NCI-H187 treated with DMSO at 0.1 percent for 48 hours (cell line): ENCODE measurements around the gene WDR86.

Experiments used
- DNase-seq: peaks from one replicate; lab custom pipeline; 2025; lab: John Stamatoyannopoulos, UW

WDR86 gene

DNA sequence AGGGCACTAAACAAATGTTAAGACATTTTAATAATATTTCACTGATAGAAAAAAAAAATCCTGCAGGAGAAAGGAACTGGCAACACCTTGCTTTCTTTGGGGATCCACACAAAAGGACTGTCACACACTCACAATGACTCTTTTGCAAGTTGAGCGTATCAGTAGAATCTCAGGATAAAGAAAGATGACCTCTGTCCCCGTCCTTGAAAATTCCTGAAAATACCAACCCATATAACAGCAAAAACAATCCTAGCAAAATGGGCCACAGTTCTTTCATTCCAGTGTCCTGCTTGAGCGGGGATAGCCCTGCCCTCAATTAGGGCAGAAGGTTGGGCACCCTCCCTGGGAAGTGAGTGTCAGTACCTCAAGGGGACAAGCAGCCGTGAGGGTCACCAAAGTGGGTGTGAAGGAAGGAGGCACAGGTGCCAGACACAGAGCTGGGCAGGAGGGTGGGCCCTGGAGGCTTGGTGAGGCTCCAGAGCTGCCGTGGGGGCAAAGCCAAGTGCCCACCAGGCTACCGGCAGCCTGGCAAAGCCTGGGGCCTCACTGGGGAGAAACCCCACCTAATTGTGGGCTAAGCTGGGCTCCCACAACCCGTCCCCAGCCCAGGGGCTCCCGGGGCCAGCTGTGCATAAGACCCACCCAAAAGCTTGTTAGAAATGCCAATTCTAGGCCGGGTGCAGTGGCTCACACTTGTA, 2.8 kb downstream of the WDR86 start:
- no peak for DNase-seq

DNA sequence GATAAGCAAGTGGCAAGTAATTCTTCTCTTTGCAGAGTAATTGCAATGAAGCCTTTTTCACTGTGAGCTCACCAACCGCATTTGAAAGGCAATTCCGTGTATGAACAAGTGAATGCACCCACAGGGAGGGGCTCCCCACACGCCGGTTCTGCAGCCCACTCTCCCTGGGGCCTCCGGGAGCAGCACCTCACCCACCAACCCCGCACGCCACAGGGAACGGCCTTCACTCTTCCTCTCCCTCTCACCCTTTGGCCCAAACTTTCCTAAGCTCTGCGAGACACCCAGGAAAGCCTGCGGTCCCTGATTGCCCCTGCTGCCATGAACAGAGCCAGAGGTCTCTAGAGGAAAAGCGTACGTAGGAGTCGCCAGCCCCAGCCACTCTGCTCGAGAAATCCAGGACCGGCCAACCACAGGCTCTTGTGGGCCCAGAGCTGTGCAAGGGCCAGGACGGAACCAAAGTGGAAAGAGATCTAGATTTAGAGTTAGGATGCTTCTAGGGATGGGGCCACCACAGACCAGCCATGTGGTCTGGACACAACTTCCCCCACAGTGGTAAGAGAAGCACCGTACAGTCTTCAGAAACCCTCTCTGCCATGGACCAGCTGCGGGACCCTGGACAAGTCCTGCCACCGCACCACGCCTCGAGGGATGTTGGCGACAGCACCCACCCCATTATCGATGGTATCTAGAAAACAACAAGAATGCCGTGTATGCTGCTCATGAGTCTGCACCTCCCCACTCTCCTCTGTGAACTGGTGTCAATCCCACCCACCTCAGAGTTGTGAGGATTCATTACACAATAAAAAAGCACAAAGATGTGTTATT, 3.6 kb downstream of the WDR86 start:
- no peak for DNase-seq

DNA sequence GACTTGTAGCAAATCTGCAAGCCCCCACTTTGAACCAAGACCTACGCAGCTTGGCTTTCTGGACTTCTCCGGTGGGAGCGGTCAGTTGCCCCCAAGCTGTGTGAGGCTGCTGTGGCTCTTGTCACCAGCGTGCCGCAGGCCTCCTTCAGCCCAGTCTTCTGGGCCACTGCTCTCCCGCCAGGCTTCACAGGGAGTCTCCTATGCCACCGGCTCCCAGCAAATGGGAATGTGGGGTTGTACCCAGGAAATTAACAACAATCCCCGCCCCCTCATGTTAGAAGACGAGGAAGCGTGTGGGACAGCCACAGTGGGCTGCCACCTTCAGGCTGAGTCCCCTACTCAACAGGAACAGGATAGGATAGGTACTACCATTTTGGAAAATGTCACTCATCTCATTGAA, 4.2 kb downstream of the WDR86 start:
- DNase-seq, result no peak

DNA sequence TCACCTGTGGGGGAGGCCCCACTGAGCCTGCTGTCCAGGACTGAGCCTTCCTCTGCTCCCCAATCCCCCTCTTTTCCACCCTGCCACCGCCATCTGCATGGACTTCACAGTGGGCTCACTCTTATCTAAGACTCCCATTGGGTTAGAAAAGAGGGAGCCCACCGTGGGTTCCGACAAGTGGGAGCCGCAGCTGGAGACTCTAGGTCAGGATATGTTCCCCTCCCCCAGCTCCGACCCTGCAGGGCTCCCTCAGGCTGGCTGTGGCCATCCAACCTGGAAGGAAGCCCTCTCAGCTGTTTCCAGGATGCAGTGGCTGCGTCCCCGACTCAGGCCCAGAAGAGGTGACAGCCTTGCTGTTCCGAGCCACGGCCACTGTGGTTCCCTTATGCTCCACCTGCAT, 4.8 kb downstream of the WDR86 start:
- DNase-seq, result no peak

DNA sequence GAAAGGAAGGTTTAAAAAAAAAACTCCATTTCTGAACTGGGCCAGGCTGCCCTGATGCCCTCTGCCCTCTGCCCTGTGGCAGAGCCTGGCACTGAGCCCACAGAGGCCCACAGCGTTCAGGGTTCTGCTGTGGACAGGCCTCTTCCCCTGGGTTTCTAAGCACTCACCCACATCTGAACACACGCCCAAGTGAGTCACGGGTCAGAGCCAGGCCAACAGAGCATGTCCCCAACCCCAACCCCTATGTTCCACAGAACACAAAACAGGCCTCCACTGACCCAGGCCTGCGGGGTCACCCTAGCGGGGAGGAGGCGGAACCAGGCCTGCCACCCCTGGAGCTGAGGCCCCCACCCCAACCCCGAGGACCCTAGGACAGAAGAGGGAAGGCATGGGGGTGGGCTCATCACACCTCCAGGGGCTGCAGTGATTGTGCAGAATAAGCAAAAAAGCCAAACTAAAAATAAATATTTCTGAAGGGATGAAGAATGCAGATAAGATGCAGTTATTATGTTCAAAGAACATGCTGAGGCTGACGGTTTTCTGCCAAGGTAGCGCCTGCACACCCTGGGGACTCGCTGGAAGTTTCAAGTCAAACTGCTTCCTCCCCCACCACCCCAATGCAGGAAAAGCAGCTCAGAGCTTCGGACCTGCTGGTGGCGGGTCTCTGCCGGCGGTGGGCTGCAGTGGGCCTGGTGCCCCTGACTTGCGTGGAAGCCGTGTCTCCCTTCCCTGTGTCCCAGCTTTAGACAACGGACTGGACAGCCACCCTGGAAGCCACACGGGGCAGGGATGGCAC, 5.4 kb downstream of the WDR86 start:
- no peak for DNase-seq

DNA sequence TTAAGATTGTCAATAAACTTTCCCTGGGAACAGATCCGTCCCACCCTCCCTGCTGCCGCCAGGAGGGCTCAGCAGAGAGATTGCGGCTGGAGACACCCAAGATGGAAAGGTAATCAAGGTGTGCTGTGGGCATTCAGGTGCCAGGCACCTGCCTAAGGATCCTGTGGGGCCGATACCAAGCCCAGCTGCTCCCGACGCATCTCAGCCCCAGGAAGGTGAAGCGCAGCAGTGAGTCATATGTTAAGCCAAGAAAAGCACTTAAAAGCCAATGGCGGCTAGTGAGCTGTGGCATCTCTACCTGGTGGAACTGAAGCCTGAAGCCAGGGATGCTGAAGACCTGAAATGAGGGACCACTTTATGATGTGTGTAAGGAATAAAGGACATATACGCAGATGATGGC, 6.1 kb downstream of the WDR86 start:
- DNase-seq, result no peak

DNA sequence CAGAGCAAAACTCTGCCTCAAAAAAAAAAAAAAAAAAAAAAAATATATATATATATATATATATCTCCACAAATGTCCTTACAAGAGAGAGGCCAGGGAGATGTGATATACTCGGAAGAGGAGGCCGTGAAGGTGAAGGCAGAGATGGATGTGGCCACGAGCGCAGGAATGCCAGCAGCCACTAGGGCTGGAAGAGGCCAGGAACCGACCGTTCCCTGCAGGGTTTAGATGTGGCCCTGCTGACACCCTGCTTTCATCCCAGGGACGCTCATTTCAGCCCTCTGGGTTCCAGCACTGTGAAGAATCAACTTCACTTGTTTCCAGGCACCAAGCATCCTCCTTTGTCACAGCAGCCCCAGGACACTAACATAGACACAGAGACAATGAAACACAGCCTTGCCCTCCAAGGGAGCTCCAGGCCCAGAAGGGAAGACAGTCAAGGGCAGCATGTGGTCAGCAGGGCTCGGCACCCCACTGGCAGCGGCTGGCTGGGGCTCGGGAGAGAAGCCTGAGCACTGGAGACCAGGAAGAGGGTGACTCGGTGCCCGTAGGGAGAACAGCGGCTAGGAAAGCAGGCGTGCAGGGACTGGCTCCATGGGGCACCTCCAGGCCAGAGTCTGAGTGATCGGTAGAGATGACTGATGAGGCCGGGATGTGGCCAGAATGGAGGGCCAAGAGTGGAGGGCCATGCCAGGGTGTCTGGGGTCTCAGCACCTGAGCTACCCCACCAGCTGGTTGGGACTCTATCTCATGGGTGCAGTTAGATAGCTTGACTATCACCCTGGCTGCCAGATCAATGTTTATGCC, 7.6 kb downstream of the WDR86 start:
- DNase-seq, result no peak

DNA sequence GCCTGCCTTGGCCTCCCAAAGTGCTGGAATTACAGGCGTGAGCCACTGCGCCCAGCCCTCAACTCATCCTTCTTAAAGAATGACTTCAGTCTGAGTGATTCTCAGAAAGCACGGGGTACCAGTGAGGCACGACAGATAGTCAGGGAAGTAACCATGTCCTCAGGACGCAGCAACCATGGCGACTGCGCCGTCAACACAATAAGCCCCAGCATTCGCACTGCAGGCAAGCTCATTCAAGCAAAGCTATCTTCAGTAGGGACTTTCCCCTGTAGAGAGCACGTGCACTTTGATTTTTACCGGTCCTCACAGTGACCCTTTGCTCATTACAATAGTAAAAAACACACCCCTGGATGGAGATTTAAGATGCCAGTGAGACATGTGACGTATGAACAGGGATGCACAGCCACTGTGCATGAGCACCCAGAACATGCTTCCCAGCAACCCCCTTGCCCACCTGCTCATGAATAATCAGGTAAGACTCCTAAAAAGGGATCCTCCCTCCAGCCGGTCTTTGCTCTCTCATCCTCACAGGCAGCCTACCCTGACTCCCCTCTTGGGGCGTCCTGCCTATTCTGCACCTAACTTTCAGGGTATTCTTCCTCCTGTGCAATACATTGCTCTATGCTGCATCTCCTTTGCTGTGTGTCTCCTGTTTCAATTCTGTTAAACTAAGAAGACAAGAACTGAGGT, 9.1 kb downstream of the WDR86 start:
- no peak for DNase-seq

DNA sequence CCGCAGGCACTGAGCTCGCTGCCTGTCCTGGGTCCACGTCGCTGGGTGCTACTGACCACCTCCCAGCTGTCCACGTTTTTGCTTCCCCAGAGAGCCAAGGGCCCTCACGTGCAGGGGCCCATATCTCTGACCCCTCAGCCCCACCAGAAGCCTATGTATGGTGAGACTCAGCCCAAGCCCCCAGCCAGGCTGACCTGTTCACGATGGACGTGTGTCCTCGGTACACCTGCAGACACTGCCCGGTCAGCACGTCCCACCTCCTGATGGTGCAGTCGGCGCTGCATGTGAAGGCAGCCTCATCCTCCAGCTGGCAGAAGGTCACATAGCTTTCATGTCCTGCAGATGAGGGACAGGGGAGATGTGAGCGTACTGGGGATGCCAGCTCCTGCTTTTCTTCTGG, 9.9 kb downstream of the WDR86 start:
- DNase-seq, result no peak

DNA sequence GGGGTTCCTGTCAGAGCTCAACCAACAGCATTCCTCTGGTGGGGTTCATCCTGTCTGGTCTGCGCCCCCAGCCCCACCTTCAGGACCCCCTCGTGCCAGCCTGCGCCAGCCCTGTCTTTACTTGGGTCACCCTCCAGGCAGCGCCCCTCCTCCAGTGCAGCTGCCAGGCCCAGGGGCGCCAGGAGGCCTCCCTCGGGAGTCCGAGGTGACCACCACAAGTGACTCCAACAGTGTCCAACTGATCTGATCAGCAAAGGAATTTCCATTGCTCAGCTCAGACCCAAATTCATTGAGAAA, 10.6 kb downstream of the WDR86 start:
- no peak for DNase-seq

DNA sequence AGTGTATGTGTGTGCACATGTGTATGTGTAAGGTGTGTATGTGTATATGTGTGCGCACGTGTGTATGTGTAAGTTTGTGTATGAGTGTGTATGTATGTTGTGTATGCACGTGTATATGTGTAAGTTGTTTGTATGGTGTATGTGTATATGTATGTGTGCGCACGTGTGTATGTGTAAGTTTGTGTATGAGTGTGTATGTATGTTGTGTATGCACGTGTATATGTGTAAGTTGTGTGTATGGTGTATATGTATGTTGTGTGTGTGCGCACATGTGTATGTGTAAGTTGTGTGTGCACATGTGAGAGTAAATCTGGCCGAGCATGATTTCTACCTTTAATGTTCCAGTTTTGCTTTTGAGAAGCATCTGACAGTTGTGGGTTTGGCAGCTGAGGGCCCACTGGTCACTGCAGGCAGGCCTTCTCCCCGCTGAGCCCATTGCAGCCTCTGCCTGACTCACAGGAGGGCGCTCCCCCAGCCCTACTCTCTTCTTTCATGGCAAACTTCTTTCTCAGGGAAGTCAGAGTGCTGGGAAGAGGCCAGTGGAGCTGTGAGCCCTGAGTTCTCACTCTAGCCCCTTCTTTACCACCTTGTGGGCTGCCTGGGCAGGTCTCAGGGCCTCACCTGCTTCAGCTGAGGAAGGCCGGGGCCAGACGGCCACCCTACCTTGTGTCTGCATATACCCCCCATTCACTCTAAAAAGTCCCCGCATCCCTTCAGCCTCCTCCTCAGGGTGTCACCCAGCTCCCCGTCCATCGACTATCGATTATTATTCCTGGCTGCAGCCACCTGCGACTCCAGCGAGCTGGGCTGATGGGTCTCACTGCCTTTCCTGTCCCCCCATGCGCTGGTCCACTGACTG, 11.2 kb downstream of the WDR86 start:
- no peak for DNase-seq

DNA sequence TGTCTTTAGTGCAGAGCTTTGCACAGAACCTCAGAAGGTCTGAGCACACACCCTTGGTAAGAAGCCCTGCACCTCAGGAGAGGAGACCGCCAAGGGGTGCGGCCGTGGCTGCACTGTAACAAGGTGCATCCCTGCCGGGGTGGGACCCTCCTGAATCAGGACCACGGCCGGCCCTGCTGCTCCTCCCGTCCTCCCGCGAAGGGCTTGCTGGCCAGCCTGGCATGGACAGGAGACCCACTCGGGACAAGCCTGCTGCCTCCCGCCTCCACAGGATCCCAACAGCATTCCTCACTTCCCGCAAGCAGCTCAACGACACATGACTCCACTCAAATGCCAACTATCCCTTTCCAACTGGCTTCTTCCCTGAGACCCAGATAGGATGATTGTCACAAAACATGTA, 12.8 kb downstream of the WDR86 start:
- DNase-seq, result no peak

DNA sequence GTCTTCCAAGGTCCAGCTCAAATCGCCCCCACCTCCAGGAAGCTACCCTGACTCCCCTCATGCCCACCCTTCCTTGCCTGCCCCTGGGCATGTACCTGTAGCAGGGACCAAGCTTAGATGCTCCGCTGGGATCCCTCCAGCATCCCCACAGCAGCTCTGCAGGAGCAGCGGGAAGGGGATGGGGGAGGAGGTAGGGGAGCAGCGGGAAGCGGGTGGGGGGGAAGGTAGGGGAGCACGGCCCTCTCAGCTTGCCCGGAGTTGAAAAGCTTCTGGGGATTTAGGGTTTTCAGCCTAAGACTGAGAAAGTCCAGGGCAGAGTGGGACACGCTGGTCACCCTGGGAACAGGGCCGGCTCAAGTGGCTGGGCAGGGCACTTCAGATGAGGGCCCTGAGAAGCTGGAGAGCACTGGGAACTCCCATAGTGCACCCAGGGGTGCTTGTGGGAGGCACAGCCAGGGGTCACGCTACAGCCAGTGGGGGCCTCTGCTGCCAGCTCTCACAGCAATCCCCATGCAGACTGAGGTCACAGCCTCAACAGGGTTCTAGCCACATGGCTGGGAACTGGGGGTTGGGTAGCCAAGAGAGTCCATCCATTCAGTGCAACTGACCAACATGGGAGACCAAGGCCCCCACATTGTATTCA, 13.4 kb downstream of the WDR86 start:
- DNase-seq, result no peak

DNA sequence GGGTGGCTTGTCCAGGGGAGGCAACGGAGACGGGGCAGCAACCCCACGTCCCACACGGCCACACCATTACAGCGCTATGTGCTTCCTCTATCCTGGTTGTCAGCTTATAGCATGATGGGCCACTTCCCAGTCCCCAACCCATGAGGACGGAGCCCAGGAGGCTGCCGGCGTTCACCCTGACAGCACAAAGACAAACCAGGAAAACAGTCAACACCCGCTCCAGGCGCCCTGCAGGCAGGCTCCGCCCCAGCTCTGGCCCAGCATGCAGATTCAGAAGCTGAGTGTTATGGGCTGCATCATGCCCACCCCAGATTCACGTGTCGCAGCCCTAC, 14.8 kb downstream of the WDR86 start:
- no peak for DNase-seq

DNA sequence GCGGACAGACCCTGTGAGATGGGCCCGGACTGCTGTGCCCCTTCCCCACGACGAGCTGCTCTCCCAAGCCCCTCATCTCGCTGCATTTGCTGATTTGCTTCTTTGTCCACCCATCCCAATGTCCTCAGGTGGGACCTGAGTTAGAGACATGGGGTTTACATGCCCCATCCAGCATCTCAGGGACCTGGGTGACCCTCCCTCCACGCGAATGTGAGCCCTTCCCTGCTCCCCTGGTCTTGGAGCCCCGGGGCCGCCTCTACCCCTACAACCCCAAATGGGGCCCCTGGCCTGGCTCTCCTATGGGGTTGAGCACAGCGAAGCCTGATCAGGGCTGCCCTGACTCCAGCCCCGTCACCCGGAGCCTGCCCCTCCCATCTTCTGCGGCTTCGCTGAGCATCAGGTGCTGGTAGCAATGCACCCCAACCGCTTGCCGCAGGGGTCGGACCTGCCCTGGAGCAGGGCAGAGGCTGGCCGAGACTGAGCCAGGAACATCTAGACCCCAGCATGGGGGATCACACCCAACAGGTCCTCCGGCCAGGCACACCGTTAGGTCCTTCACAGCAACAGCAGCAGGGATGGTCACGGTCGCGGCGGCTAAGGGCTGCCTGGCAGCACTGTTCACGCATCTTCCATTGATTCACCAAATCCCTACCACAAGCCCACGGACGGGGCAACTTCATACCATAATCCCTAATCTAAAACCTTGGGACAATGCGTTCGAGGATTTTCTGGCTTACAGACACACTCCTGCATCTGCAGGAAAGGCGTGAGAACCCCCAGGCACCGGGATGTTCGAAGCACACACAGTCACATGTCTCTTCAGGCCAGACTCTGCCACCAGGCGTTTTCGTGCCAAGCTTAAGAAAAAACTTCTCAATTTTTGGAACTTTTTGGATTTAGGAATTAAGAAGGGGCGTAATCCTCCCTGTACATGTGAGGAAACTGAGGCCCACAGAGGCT, 15.5 kb downstream of the WDR86 start:
- DNase-seq, result no peak

DNA sequence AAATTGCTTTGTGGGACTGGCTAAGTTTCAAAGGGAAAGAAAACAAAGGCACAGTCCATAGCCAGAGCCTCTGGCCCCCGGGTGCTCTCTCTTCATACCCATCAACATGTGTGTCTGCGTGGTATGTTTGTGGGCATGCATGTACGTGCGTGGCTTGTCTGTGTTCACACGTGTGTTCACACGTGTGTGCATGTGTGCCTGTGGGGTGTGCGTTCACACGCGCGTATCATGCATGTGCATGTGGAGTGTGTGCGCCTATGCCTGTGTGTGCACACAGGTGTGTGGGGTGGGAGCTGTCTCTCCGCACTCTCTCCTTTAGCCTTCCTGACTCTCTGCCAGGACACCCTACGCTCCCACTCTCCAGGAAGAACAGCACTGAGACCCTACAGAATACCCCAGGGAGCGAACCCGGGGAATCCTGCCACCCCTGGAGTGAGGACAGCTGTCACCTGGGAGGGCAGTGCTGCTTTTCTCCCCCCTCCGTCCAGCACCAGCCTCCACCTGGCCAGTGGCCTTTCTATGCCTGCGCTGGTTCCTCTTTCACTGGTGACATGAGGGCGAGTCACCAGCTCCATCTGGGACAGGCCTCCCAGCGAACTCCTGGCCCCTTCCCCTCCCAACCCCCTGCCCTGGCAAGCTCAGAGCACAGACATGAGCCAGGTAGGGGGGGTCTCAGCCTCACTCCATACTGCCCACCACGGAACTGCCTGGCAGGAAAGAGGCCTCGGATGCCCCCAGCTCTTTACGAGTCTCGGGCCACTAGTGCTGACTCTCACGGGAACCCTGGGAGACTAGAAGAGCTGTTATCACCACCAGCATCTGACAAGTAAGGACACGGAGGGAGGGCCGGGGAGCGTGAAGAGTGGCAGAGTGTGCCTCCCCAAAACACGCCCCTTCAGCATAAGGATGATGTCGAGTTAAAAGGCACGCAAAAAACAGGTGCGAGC, 16.5 kb downstream of the WDR86 start:
- DNase-seq, result no peak

DNA sequence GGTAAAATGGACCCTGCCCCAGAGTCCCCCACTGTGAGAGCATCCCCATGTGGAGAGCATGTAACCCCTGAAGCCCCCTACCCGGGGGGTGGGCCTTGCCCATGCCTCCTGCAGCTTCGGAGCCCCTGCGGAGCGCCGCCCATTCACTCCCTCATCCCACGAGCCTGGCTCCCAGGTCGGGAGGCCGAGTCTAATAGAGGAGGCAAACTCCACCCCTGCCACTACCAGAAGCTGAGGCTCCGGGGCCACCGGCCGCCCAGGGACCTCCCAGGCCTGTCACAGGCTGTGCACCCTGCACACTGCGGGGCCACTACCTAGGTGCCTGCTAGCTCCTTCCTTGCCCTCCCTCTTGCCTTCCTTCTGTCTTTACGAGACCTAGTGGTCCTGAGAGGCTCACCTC, 17.4 kb downstream of the WDR86 start:
- no peak for DNase-seq

DNA sequence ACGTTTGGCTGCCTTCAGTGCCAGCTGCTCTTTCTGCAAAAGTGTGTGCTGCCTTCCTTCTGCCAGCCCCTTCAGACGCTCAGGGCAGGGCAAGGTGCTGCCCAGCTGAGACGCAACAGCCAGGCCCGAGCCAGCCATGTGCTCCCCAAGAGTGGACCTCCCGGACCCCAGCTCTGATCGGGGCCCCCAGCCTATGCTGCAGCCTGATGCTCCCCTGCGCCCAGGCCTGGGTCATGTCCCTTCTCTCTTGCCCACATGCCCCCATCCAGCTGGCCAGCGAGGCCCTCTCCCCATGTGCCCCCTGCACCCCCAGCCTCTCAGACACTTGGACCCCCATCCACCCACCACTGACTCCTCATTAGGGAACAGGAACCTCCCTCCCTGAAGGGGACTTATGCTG, 17.8 kb downstream of the WDR86 start:
- no peak for DNase-seq
